Mesothelial cell of epicardium (in vitro differentiated cells): ENCODE data around the gene ZDHHC22. TPM values are rescaled to one million over a fixed set of nuclear protein-coding genes. Genes with fewer than 3 reads are reported as not detected.
"Not testable (repeated sequence)": the region's sequence is repeated elsewhere in the genome, so short reads cannot be mapped to it uniquely, and the experiment has no call there.

ENCODE experiments used
- DNase-seq, 2 experiments: peaks; one replicate each; pipeline ENCODE4 v3.0.0; 2021; ENCODE audit warnings: low spot score in 2 of 2; ENCODE audit not compliant: unreplicated experiment in 2 of 2
- H3K27ac Mint-ChIP-seq: 2 replicates; pipeline ENCODE4 v1.8.0; 2021; ENCODE audit warnings: mixed read lengths
- H3K27me3 Mint-ChIP-seq: 2 replicates; pipeline ENCODE4 v1.8.0; 2021; ENCODE audit warnings: low read depth, mixed read lengths
- H3K36me3 Mint-ChIP-seq: 2 replicates; pipeline ENCODE4 v1.8.0; 2021; ENCODE audit warnings: mixed read lengths
- H3K4me1 Mint-ChIP-seq: 2 replicates; pipeline ENCODE4 v1.8.0; 2021; ENCODE audit warnings: mixed read lengths
- H3K4me3 Mint-ChIP-seq: 2 replicates; pipeline ENCODE4 v1.8.0; 2021; ENCODE audit warnings: mild to moderate bottlenecking, moderate library complexity, mixed read lengths
- H3K9me3 Mint-ChIP-seq: 2 replicates; pipeline ENCODE4 v1.8.0; 2021; ENCODE audit warnings: mixed read lengths
- total RNA-seq: library from RNA; stranded (reverse); gene quantifications from 3 replicates; pipeline ENCODE4 v1.2.1, GENCODE V29; 2021
- TF ChIP-seq, protein P1 (sequence below): fragments of 200-600 bp; sonication (generic); IDR thresholded peaks from one replicate; pipeline ENCODE4 v1.5.0; 2021; ENCODE audit warnings: antibody characterized with exemption; ENCODE audit not compliant: unreplicated experiment

Gene ZDHHC22
- total RNA-seq, 1 donor from 2014 or later, result not detected

DNA sequence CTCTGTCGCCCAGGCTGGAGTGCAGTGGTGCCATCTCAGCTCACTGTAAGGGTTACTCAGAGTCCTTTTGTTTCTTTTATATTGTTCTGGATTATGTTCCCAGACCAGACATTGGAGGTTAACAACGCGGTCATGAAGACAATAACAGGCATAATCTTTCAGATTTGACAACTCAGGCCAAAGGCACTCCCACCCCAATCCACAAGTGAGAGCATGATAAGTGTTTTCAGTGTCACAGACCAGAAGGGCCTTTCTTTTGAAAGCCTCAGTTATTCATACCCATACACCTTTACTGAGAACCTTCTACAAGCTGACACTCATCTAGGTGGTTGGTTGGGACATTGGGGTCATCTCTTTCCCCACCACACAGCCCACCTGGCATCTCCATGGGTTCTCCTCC, 37.1 kb upstream of the ZDHHC22 start:
- Mint-ChIP-seq H3K4me3 (no peak overlapping the region), H3K36me3 (no peaks in the 10 kb centered on the region), H3K9me3 (no peaks in the 10 kb centered on the region), H3K27me3 (peaks cover 47% of the 10 kb centered on the region), H3K4me1 (peaks cover 8% of the 10 kb centered on the region), H3K27ac (no peak overlapping the region)
- DNase-seq, result no peak
- TF ChIP-seq, protein P1, sequence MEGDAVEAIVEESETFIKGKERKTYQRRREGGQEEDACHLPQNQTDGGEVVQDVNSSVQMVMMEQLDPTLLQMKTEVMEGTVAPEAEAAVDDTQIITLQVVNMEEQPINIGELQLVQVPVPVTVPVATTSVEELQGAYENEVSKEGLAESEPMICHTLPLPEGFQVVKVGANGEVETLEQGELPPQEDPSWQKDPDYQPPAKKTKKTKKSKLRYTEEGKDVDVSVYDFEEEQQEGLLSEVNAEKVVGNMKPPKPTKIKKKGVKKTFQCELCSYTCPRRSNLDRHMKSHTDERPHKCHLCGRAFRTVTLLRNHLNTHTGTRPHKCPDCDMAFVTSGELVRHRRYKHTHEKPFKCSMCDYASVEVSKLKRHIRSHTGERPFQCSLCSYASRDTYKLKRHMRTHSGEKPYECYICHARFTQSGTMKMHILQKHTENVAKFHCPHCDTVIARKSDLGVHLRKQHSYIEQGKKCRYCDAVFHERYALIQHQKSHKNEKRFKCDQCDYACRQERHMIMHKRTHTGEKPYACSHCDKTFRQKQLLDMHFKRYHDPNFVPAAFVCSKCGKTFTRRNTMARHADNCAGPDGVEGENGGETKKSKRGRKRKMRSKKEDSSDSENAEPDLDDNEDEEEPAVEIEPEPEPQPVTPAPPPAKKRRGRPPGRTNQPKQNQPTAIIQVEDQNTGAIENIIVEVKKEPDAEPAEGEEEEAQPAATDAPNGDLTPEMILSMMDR, result no peak

DNA sequence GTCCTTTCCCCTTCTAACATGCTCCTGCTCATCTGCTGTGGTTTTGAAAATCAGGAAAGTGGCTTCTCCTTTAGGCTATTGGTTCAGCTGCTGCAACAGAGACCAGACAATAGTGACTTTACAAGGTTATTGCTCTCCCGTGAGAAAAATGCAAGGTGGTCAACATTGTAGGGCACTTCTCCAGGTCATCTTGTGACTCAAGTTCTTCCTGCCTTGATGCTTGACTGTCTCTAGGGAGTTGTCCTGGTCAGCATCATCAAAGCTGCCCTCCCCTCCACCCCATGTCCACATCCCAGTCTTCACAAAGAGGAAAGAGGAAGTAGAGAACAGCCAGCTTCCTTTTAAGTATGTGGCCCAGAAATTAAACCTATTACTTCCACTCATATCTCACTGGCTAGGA, 36.1 kb upstream of the ZDHHC22 start:
- H3K27me3 Mint-ChIP-seq, result peaks cover 48% of the 10 kb centered on the region
- H3K4me1 Mint-ChIP-seq, result peaks cover 6% of the 10 kb centered on the region
- H3K27ac Mint-ChIP-seq, result no peak overlapping the region
- H3K9me3 Mint-ChIP-seq, result no peaks in the 10 kb centered on the region
- no peaks in the 10 kb centered on the region for H3K36me3 Mint-ChIP-seq
- no peak overlapping the region for H3K4me3 Mint-ChIP-seq
- TF ChIP-seq, protein P1, result no peak
- no peak for DNase-seq

DNA sequence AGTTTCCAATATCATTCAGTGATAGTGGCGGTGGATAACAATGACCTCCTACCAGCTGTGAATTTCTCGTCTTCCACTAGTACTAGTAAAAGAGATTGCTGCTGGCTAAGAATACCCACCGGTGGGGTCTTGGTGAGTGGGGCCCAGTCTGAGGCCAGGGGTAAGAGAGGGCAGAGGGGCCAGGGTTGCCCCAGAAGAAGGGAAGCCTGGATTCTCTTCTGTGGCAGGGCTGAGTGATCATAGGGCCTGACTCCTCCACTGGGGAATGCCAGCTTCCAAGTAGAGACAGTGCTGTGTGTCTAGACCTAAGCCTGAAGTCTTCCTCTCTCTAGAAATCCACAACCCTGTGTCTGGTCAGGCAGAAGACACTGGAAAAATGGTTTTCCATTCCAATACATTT, 34.3 kb upstream of the ZDHHC22 start:
- no peaks in the 10 kb centered on the region for H3K4me1 Mint-ChIP-seq
- DNase-seq, result no peak
- H3K9me3 Mint-ChIP-seq, result peaks cover 2% of the 10 kb centered on the region
- H3K36me3 Mint-ChIP-seq, result no peaks in the 10 kb centered on the region
- TF ChIP-seq, protein P1, result no peak
- H3K27ac Mint-ChIP-seq, result no peak overlapping the region
- H3K27me3 Mint-ChIP-seq, result peaks cover 41% of the 10 kb centered on the region
- no peak overlapping the region for H3K4me3 Mint-ChIP-seq

DNA sequence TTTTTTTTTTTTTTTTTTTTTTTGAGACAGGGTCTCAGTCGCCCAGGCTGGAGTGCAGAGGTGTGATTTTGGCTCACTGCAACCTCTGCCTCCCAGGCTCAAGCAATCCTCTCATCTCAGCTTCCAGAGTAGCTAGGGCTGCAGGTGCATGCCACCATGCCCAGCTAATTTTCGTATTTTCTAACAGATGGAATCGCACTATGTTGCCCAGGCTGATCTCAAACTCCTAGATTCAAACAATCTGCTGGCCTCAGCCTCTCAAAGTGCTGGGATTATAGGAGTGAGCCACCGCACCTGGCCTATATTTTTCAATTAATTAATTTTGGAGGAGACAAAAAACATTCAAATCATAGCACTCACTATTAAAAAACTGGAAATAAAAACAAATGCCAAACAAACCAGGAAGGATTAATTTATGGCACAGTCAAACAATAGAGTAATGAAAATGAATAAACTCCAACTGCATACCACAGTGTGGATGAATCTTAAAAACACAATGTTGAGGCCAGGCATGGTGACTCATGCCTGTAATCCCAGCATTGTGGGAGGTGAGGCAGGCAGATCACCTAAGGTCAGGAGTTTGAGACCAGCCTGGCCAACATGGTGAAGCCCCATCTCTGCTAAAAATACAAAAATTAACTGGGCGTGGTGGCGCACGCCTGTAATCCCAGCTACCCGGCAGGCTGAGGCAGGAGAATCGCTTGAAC, 32.5 kb upstream of the ZDHHC22 start:
- H3K4me3 Mint-ChIP-seq, H3K36me3 Mint-ChIP-seq, H3K4me1 Mint-ChIP-seq, H3K27ac Mint-ChIP-seq, DNase-seq: not testable (repeated sequence)
- H3K9me3 Mint-ChIP-seq, result peaks cover 14% of the 10 kb centered on the region
- peaks cover 28% of the 10 kb centered on the region for H3K27me3 Mint-ChIP-seq

DNA sequence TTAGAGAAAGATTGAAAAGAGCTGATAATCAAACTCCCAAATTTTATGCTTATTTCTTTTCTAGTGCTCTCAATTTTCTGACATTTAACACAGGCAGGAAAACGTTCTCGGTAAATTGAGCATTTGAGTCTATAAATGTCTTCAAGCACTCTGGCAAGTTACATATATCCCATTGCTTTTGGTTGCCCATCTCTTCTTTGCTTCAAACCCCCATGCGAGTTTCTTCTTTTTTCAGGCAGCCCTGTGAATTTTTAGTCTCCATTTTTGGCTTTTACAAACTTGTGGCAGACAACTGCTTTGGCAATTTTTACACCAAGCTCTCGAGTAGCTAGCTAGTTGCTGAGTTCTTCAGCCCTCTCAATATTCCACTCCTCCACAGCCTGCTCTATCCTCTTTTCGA, 31.3 kb upstream of the ZDHHC22 start:
- TF ChIP-seq, protein P1, result no peak
- no peak overlapping the region for H3K4me3 Mint-ChIP-seq
- H3K4me1 Mint-ChIP-seq, result no peaks in the 10 kb centered on the region
- H3K9me3 Mint-ChIP-seq, result peaks cover 18% of the 10 kb centered on the region
- no peaks in the 10 kb centered on the region for H3K36me3 Mint-ChIP-seq
- peaks cover 24% of the 10 kb centered on the region for H3K27me3 Mint-ChIP-seq
- H3K27ac Mint-ChIP-seq, result no peak overlapping the region
- no peak for DNase-seq

DNA sequence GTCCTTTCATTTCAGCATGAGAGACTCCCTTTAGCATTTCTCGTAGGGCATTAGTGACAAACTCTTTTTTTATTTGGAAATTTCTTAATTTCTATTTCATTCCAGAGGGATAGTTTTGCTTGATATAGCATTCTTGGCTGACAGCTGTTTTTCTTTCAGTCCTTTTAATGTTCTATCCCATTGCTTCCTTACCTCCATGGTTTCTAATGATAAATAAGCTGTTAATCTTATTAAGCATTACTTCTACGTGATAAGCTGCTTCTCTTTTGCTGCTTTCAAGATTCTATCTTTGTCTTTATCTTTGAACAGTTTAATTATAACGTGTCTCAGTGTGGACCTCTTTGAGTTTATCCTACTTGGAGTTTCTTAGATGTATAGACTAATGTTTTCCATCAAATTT, 28.5 kb upstream of the ZDHHC22 start:
- H3K36me3 Mint-ChIP-seq, result no peaks in the 10 kb centered on the region
- no peak overlapping the region for H3K27ac Mint-ChIP-seq
- DNase-seq, result no peak
- TF ChIP-seq, protein P1, result no peak
- peaks cover 21% of the 10 kb centered on the region for H3K9me3 Mint-ChIP-seq
- no peaks in the 10 kb centered on the region for H3K4me1 Mint-ChIP-seq
- H3K4me3 Mint-ChIP-seq, result no peak overlapping the region
- H3K27me3 Mint-ChIP-seq, result peaks cover 18% of the 10 kb centered on the region
